Left ventricle myocardium inferior (tissue), 1 donor: Measurements from ENCODE around the gene SOX11. TPM values are rescaled to one million over a fixed set of nuclear protein-coding genes. Genes with fewer than 3 reads are reported as not detected.

Experiments
- DNase-seq: peaks from one replicate; pipeline ENCODE4 v3.0.0-alpha.2; 2020
- H3K27ac ChIP-seq: fragments of 200-600 bp; replicated peaks from 2 replicates; pipeline ENCODE4 v1.8.0; 2021
- H3K27me3 ChIP-seq: fragments of 200-600 bp; 2 replicates; pipeline ENCODE4 v1.8.0; 2021; ENCODE audit warnings: low read depth
- H3K36me3 ChIP-seq: fragments of 200-600 bp; 2 replicates; pipeline ENCODE4 v1.8.0; 2021
- H3K4me1 ChIP-seq: fragments of 200-600 bp; 2 replicates; pipeline ENCODE4 v1.8.0; 2021
- H3K4me3 ChIP-seq: fragments of 200-600 bp; 2 replicates; pipeline ENCODE4 v1.8.0; 2021; ENCODE audit warnings: mild to moderate bottlenecking, moderate library complexity
- H3K9me3 ChIP-seq: fragments of 200-600 bp; replicated peaks from 2 replicates; pipeline ENCODE4 v1.8.0; 2021
- intact Hi-C: fragments of 100-400 bp; cut with micrococcal nuclease; formaldehyde crosslinking; loops from one replicate; pipeline ENCODE4 v1.11.0; 2022
- total RNA-seq: library from RNA; stranded (reverse); fragmentation: NEBNext Ultra II Directional; extraction: Animal tissue kit (Norgen Biotek cat#: 25700); gene quantifications from one replicate; pipeline ENCODE4 v1.2.1, GENCODE V29; 2021
- TF ChIP-seq, protein P1 (sequence below): fragments of 200-600 bp; IDR thresholded peaks from 2 replicates; pipeline ENCODE4 v1.8.0; 2021; ENCODE audit warnings: antibody characterized with exemption, mild to moderate bottlenecking, borderline replicate concordance
- donor health status: DM: no; HTN: yes; CAD: no; lungs with severe emphysema.

The SOX11 gene
- total RNA-seq, 1 donor from 2014 or later = 0.93 TPM

DNA sequence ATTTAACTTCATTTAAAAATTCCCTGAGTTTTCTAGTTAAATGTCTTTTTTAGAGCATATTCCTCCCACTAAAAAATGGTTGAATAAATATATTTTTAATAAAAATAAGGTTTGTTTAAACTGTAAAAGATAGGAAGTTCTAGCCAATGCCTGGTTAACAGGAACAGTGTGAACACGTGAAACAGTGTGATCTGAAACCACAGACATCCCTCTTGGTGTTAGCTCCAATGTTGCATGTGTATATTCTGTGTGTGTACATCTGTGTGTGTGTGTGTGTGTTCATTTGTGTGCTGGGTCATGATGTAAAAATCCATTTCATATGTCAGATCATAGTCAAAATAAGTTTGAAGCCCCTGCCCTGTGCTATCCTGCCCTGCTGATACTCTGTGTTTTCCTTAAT is 6.1 kb upstream of the SOX11 start:
- TF ChIP-seq, protein P1, sequence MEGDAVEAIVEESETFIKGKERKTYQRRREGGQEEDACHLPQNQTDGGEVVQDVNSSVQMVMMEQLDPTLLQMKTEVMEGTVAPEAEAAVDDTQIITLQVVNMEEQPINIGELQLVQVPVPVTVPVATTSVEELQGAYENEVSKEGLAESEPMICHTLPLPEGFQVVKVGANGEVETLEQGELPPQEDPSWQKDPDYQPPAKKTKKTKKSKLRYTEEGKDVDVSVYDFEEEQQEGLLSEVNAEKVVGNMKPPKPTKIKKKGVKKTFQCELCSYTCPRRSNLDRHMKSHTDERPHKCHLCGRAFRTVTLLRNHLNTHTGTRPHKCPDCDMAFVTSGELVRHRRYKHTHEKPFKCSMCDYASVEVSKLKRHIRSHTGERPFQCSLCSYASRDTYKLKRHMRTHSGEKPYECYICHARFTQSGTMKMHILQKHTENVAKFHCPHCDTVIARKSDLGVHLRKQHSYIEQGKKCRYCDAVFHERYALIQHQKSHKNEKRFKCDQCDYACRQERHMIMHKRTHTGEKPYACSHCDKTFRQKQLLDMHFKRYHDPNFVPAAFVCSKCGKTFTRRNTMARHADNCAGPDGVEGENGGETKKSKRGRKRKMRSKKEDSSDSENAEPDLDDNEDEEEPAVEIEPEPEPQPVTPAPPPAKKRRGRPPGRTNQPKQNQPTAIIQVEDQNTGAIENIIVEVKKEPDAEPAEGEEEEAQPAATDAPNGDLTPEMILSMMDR = no peak
- no peak overlapping the region for H3K27ac ChIP-seq
- H3K36me3 ChIP-seq = no peaks in the 10 kb centered on the region
- H3K27me3 ChIP-seq = peaks cover 64% of the 10 kb centered on the region
- no peak overlapping the region for H3K4me3 ChIP-seq
- peaks cover 4% of the 10 kb centered on the region for H3K9me3 ChIP-seq
- no peak for DNase-seq
- intact Hi-C loops = no loop called here
- H3K4me1 ChIP-seq = peaks cover 3% of the 10 kb centered on the region

DNA sequence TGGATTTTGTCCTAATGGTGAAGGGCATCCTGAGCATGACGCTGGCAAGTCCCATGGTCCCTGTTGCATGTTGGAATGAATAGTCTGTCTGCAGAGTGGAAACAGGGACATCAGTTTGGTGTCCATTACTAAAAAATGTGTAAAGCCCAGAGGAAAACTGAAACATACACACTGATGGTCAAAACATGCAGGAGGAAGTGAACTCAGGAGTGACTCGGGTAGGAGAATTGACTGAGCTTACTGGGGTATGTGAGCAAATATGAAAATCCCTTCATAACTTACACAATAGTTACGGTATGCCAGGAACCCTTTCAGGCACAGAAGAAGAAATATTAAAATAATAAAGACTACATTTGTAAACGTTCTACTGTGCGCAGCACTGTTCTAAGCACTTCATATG is 5.6 kb upstream of the SOX11 start:
- Histone ChIP-seq H3K27ac (no peak overlapping the region), H3K9me3 (no peaks in the 10 kb centered on the region), H3K36me3 (no peaks in the 10 kb centered on the region), H3K4me1 (peaks cover 8% of the 10 kb centered on the region), H3K27me3 (peaks cover 69% of the 10 kb centered on the region), H3K4me3 (no peak overlapping the region)
- DNase-seq = no peak
- intact Hi-C loops = no loop called here
- TF ChIP-seq, protein P1 = no peak

DNA sequence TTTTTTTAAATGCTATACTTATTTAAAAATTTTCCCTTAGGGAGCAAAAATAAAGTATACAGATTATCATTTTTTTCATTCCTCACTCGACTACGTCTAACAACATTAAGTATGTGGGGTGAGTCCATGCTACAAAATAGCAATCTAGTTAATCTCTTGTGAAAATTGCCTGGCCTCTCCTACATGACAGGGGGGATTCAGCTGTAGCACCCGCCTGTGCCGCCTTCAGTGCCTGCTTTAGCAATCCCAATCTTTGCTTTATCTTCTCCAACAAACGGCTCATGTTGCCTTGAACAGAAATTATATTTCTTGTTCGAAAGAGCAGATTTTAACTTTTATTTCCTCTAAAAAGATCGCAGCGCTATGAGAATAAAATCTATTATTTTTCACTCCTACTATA is 2.4 kb upstream of the SOX11 start:
- Histone ChIP-seq H3K27ac (no peak overlapping the region), H3K36me3 (no peaks in the 10 kb centered on the region), H3K9me3 (no peaks in the 10 kb centered on the region), H3K27me3 (peaks cover 99% of the 10 kb centered on the region), H3K4me1 (peaks cover 35% of the 10 kb centered on the region), H3K4me3 (no peak overlapping the region)
- DNase-seq = no peak
- intact Hi-C loops = no loop called here
- TF ChIP-seq, protein P1 = no peak

DNA sequence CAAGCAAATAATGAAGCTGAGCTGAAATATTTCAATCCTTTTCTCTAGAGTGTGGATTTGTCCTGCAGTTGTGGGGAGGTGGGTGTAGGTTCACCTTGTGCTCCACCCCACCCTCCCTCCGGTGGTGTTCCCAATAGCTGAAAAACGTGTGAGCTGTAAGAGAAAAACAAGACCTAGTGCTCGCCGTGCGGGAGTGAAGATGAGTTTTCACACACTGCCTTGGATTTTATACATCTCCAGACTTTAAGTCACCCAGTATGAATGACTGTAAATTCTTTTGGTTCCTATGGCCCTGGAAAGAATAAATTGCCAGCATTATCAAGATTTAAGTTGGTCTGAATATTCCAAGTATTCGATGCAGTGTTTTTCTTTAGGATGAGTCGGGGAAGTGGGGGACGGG is 1.9 kb upstream of the SOX11 start:
- H3K9me3 ChIP-seq = no peaks in the 10 kb centered on the region
- no peak for DNase-seq
- no peak overlapping the region for H3K27ac ChIP-seq
- peaks cover 99% of the 10 kb centered on the region for H3K27me3 ChIP-seq
- H3K4me3 ChIP-seq = no peak overlapping the region
- intact Hi-C loops = no loop called here
- H3K4me1 ChIP-seq = peaks cover 35% of the 10 kb centered on the region
- no peaks in the 10 kb centered on the region for H3K36me3 ChIP-seq
- TF ChIP-seq, protein P1 = no peak

DNA sequence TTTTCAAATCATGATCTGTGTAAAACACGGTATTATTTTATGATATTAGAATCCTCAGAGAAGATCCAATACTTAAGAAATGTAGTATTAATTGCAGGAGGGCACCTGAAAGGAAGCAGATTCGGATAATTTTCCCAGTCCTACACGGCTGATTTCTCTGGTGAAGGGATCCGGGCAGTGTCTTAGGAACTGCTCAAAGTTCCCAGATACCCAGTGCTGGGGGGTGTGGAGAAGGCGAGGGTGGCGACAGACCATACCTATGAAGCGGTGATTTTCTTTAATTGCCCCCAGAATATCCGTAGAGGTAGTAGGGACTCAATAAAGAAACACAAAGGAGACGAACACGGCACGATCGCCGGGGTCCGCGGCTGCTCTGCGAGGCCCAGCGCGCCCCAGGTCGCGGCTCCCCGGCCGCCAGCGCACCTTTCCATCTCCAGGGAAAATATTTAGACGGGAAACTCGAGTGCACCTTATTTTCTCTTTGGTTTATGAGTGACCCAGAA is 1.4 kb upstream of the SOX11 start:
- H3K9me3 ChIP-seq = no peaks in the 10 kb centered on the region
- DNase-seq = no peak
- intact Hi-C loops = no loop called here
- TF ChIP-seq, protein P1 = no peak
- no peaks in the 10 kb centered on the region for H3K36me3 ChIP-seq
- H3K4me1 ChIP-seq = peaks cover 39% of the 10 kb centered on the region
- peak overlapping the region; percentile 63 for H3K4me3 ChIP-seq
- H3K27ac ChIP-seq = no peak overlapping the region
- peaks cover 99% of the 10 kb centered on the region for H3K27me3 ChIP-seq
